Testis (tissue), 2 donors: ENCODE results near the gene COASY.

Source experiments
- POLR2A ChIP-seq: fragments of 450-650 bp; IDR thresholded peaks from one replicate; pipeline ENCODE4 v1.6.1; 2017; ENCODE audit warnings: antibody characterized with exemption, mild to moderate bottlenecking, moderate library complexity
- TF ChIP-seq, protein P1 (sequence below), 3 experiments: fragments of 450-650 bp in 2 of 3; fragments of 200-600 bp in 1 of 3; sonication (generic) in 1 of 3; IDR thresholded peaks; one replicate each; pipeline ENCODE4 v1.5.1; 2016 to 2019; ENCODE audit warnings: antibody characterized with exemption in 3 of 3, mild to moderate bottlenecking in 2 of 3, moderate library complexity in 1 of 3

- TF ChIP-seq, protein P1, sequence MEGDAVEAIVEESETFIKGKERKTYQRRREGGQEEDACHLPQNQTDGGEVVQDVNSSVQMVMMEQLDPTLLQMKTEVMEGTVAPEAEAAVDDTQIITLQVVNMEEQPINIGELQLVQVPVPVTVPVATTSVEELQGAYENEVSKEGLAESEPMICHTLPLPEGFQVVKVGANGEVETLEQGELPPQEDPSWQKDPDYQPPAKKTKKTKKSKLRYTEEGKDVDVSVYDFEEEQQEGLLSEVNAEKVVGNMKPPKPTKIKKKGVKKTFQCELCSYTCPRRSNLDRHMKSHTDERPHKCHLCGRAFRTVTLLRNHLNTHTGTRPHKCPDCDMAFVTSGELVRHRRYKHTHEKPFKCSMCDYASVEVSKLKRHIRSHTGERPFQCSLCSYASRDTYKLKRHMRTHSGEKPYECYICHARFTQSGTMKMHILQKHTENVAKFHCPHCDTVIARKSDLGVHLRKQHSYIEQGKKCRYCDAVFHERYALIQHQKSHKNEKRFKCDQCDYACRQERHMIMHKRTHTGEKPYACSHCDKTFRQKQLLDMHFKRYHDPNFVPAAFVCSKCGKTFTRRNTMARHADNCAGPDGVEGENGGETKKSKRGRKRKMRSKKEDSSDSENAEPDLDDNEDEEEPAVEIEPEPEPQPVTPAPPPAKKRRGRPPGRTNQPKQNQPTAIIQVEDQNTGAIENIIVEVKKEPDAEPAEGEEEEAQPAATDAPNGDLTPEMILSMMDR (IDR thresholded peaks at IDR 0.05) = no peak
- no peak for TF ChIP-seq POLR2A
Measured at GRCh38 chr17:42563143-42563509, 1.2 kb downstream of the COASY start.
